Urothelium cell line (cell line): ENCODE results near the gene C1orf141.
"Not testable (repeated sequence)": the region's sequence is repeated elsewhere in the genome, so short reads cannot be mapped to it uniquely, and the experiment has no call there.

ENCODE experiments used
- DNase-seq: peaks from one replicate; pipeline ENCODE4 v3.0.0; 2011; ENCODE audit warnings: low spot score, mixed read lengths
- FAIRE-seq: peaks from 2 replicates; lab custom pipeline; 2011; peaks lifted over from hg19 to GRCh38; lab: Jason Lieb, UNC

The C1orf141 gene

GRCh38 chr1:67134695-67135094 is at the start of gene C1orf141:
Gene C1orf141, minus strand, starts transcription at chr1:67134970. Its CDS starts 7,730 bp downstream, at chr1:67127240.
- DNase-seq (no peak), FAIRE-seq (no peak)

- FAIRE-seq (no peak), DNase-seq (no peak)
Observed at GRCh38 chr1:67175530-67176087, 40.8 kb upstream of the C1orf141 start.

- no peak for DNase-seq
- FAIRE-seq = no peak
Observed at GRCh38 chr1:67174716-67175284, 40.0 kb upstream of the C1orf141 start.

- FAIRE-seq = no peak
- no peak for DNase-seq
Observed at GRCh38 chr1:67173988-67174387, 39.2 kb upstream of the C1orf141 start.

GRCh38 chr1:67171978-67172377 is 37.2 kb upstream of the C1orf141 start:
- DNase-seq (no peak), FAIRE-seq (no peak)

- no peak for DNase-seq
- no peak for FAIRE-seq
Observed at GRCh38 chr1:67171574-67171955, 36.8 kb upstream of the C1orf141 start.

- DNase-seq (no peak), FAIRE-seq (no peak)
Observed at GRCh38 chr1:67170751-67171573, 36.2 kb upstream of the C1orf141 start.

GRCh38 chr1:67169932-67170331 is 35.2 kb upstream of the C1orf141 start:
- no peak for DNase-seq
- FAIRE-seq = no peak

GRCh38 chr1:67169496-67169895 is 34.7 kb upstream of the C1orf141 start:
- FAIRE-seq = no peak
- no peak for DNase-seq

GRCh38 chr1:67166196-67166595 is 31.4 kb upstream of the C1orf141 start, which contains the start of gene IL23R:
Gene IL23R, plus strand, starts transcription at chr1:67166454. Its CDS starts 1,667 bp downstream, at chr1:67168121.
- DNase-seq (no peak), FAIRE-seq (no peak)

- FAIRE-seq = no peak
- DNase-seq = no peak
Observed at GRCh38 chr1:67165468-67166041, 30.8 kb upstream of the C1orf141 start.

GRCh38 chr1:67162954-67163353 is 28.2 kb upstream of the C1orf141 start:
- peak; percentile 63 for DNase-seq

GRCh38 chr1:67159233-67159632 is 24.5 kb upstream of the C1orf141 start:
- no peak for FAIRE-seq
- no peak for DNase-seq

More at GRCh38 chr1:67162954-67163353, 28.2 kb upstream of the C1orf141 start:
- FAIRE-seq = no peak

- DNase-seq (no peak), FAIRE-seq (no peak)
Observed at GRCh38 chr1:67158401-67158800, 23.6 kb upstream of the C1orf141 start.

GRCh38 chr1:67150931-67151330 is 16.2 kb upstream of the C1orf141 start:
- no peak for DNase-seq

GRCh38 chr1:67149179-67149770 is 14.5 kb upstream of the C1orf141 start:
- no peak for FAIRE-seq
- peak; percentile 74 for DNase-seq

More at GRCh38 chr1:67150931-67151330, 16.2 kb upstream of the C1orf141 start:
- FAIRE-seq = no peak

- DNase-seq = no peak
- FAIRE-seq = no peak
Observed at GRCh38 chr1:67148516-67149178, 13.9 kb upstream of the C1orf141 start.

- not testable (repeated sequence) for FAIRE-seq, DNase-seq
Observed at GRCh38 chr1:67147973-67148372, 13.2 kb upstream of the C1orf141 start.

GRCh38 chr1:67146539-67146938 is 11.8 kb upstream of the C1orf141 start:
- DNase-seq (no peak), FAIRE-seq (no peak)

- FAIRE-seq (no peak), DNase-seq (no peak)
Observed at GRCh38 chr1:67146101-67146500, 11.3 kb upstream of the C1orf141 start.

GRCh38 chr1:67144696-67145095 is 9.9 kb upstream of the C1orf141 start:
- DNase-seq (no peak), FAIRE-seq (no peak)
